Left renal pelvis (tissue), 4 donors: Measurements from ENCODE around the gene KISS1R. TPM values are rescaled to one million over a fixed set of nuclear protein-coding genes. Genes with fewer than 3 reads are reported as not detected.

Experiments
- DNase-seq, 4 donors: peaks; one replicate each; pipeline ENCODE4 v3.0.0-alpha.2; 2013; ENCODE audit warnings: low read depth in 4 of 4, low spot score in 3 of 4
- polyA plus RNA-seq, 4 donors: library from polyadenylated mRNA; unstranded; fragments of 120-200 nt; gene quantifications; one replicate each; pipeline ENCODE4 v1.2.1, GENCODE V29; 2013; ENCODE audit not compliant: insufficient read length in 4 of 4

Gene KISS1R
- polyA plus RNA-seq, 4 donors, result 0.20 to 0.98 (median 0.40) TPM

DNA sequence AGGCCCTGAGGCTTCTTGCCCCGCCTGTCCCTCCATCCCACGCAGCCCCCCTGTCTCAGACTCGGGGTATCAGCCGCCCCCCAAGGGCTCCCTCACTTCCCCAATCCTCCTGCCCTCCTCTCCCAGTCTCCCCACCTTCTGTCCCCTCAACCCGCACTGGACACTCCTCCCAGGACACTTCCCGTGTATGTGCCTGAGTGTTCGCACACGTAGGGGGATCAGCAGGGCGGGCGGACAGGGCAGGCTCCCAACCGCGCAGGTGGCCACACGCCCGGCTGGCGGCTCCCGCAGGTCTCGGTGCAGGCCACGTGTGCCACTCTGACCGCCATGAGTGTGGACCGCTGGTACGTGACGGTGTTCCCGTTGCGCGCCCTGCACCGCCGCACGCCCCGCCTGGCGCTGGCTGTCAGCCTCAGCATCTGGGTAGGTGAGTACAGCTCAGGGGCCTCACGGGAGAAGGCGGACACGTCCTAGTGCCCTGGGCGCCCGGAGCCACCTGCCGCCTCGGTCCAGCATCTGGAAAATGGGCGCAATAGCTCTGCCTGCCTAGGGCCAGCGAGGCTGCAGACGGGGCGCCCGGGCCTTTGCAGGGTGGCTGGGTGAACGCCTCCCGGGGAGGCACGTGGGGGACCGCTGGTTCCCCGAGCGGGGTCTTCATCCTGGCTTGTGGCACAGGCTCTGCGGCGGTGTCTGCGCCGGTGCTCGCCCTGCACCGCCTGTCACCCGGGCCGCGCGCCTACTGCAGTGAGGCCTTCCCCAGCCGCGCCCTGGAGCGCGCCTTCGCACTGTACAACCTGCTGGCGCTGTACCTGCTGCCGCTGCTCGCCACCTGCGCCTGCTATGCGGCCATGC is 2.3 kb downstream of the KISS1R start:
- no peak for DNase-seq

- DNase-seq, result no peak
These were observed 3.1 kb downstream of the KISS1R start for GRCh38 chr19:920051-920864.

- DNase-seq, result no peak
These were observed 7.5 kb downstream of the KISS1R start for GRCh38 chr19:924553-925086.

DNA sequence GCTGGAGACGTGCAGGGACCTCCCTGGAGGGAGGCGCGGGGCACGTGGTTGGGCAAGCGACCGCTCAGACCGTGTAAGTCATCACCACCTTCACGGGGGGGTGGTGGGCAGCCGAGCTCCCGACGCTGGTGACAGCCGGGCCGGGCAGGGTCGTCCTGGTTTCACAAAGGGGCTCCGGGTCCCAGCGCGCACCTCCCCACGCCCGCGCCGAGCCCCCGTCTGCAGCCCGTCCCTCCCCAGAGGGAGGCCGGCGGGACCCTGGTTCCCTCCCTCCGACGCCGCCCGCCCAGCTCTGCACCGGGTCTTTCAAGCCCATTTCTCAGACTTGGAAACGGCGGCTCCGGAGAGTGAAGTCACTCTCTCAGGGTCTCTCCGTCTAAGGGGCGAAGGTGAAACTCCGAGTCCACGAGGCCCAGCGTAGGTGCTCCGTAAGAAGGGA is 8.0 kb downstream of the KISS1R start:
- DNase-seq, result no peak

DNA sequence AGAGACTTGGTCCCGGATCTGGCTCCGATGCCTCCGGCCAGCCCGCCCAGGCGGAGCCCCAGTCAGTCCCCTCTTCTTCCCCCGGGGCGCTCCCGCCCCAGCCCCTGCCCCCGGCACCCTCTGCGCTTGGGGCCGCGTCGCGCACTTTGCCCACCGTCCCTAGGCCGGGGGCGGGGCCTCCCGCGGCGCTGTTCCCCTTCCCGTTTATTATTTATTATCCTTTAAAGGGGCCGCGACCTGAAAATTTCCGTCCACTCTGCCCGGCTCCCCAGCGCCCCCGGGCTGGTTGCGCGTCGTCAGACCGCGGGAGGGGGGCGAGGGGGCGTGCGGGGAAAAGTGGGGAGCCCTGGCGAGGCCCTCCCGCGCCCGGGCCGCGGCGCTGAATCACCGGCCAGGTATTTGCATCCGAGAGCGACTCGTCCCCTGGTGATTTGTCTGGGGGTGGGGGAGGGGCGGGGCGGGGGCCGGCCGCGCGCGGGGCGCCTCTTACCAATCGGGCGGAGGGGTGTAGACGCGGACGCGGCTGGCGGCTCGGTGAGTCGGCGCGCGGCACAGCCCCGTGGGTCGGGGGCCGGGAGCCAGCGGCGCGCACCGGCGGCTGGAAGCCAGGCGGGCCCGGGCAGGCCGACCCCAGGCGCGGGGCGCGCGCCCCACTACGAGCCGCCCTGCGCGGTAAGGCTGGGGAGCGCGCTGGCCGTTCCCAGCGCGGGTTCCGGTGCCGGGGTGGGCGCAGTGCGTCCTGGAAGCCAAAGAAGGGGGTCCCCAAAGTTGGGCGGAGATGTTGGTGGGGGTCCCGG is 8.6 kb downstream of the KISS1R start, which contains the start of gene ARID3A:
Gene ARID3A (plus strand): TSS at position 510 of the 797 bp plus-strand sequence. CDS start 3,494 bp downstream, outside the sequence.
- DNase-seq, result peak in 1 of 4 donors; percentile 81

GRCh38 chr19:926323-926588 is 9.1 kb downstream of the KISS1R start:
- DNase-seq, result no peak

DNA sequence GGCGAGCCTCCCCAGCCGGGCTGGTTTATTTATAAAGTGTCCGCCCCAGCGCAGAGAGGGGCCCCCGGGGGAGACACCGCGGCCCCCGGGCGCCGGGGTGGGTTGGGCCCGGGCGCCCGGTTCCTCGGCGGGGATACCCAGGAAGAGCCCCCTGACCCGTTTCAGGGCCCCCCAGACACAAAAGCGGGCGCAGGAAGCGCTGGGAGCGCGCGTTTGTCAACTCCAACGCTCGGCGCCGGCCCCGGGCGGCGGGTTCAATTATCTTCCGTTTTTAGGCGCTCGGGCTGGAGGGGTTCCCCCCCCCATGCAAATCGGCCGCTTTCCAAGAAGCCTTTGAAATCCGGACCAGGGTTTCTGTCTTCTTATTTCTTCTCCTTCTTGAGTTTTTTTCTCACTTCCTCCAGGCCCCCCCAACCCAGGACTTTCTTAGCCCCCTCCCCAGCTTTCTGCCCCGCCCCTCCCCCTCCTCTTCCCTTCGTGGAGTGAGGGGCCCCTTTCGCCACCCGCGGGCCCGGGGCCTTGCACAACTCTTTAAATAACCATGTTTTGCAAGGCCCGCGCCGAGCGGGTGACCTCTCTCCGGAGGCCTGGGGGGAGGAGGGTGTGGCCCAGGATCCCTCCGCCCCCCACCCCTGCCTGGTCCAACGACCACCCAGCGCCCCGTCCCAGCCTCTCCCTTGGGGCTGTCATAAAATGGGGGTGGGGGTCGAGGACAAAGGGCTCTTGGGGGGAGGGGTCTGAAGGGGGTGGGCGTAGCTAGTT is 9.6 kb downstream of the KISS1R start:
- DNase-seq, result no peak

DNA sequence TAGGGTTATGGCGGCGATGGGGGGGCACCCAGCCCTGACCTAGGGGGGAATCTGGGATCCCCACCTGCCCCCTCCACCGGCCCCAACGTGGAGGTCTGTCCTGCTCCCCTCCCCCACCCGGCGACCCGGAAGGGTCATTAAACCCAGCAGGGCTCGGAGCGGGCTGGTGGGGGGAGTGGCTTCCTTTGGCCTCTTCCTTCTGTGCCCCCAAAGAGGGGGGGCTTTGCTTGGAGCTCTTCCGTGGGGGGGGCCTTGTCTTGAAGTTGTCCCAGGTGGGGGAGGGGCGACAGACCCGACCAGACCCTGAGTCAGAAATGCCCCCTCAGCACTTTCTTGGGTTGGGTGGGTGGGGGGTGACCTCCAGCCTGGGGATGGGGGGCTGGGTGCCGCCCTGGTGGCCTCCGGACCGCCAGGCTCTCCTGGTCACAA is 10.2 kb downstream of the KISS1R start:
- DNase-seq, result no peak

DNA sequence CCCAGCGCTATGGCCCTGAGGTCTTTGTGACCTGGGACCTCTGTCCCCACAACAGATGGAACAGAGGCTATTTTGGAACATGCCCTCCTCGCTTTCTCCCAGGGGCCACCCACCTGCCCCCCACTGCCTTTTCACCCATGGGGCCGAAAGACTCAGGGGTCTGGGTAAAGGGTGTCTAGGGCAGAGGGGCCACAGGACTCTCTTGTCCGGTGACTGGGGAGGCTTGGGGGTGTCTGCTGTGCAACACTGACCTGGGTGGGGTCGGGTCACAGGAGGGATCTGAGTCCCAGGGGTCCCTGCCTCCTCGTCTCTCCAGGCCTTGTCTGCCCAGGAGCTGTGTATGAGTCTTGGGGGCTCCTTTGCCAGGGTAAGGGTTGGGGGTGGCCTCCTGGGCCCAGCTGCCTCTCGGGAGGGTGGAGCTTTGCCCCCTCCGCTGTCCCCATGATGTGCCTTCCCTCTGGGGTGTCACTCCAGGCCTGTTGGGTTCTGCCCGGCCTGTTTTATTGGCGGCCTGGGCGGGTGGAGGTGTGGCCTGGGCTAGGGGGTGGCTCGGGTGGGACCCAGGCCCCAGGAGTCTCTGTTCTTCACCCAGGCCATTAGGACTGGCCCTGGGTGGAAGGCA is 10.8 kb downstream of the KISS1R start:
- no peak for DNase-seq

GRCh38 chr19:928471-929202 is 11.5 kb downstream of the KISS1R start:
- DNase-seq, result no peak

- DNase-seq, result no peak
These were observed 12.2 kb downstream of the KISS1R start for GRCh38 chr19:929203-929890.

DNA sequence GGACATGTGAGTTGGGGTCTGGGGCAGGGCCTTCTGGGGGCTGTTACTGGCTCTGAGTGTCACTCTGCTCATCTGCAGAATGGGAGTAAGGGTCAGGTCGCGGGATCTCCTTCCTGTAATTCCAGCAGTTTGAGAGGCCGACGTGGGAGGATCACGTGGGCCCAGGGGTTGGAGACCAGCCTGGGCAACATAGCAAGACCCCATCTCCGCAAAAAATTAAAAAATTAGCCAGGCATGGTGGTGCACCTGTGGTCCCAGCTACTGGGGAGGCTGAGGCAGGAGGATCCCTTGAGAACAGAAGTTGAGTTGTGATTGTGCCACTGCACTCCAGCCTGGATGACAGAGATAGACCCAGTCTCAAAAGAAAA is 12.7 kb downstream of the KISS1R start:
- no peak for DNase-seq

- DNase-seq, result no peak
These were observed 14.9 kb downstream of the KISS1R start for GRCh38 chr19:931860-932647.

DNA sequence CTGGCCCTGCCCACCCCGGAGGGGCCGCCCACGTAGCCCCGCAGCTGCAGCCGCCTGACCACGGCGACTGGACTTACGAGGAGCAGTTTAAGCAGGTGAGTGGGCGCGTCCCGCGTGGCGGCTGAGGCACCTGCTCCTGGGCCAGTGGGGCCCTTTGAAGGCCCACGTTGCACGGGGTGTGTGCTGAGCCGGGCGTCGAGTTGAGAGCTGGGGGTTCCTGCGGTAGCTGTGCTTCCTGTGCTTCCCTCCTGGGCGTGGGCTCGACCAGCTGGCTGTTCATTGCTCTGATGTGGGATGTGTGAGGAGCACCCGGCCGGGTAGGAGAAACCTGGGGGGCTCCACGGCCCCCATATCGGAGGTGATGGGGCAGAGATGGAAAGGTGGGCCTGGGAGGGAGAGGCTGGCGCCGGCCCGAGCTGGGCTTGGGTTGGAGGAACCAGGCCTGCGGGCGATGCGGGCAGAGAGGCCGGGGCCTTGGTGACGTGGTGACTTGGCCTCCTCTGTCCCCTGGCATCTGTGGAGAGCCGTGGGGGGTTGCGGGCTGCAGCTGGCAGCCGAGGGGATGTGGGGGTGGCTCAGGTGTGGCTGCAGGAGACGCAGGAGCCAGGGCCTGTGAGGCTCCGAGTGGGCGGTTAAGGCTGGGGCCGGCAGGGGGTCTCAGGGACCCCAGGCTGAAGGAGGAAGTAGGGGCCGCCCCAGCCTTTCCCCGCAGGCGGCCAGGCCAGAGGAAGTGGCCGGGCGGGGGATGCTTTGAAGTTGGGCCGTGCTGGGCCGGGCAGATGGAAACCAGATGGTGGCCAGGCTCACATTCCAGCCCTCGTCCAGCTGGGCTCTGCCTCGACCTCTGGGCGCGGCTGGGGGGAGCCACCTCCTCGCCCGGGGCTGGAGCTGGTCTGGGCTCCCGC is 15.8 kb downstream of the KISS1R start:
- DNase-seq, result no peak

- DNase-seq, result no peak
These were observed 16.4 kb downstream of the KISS1R start for GRCh38 chr19:933553-933882.

DNA sequence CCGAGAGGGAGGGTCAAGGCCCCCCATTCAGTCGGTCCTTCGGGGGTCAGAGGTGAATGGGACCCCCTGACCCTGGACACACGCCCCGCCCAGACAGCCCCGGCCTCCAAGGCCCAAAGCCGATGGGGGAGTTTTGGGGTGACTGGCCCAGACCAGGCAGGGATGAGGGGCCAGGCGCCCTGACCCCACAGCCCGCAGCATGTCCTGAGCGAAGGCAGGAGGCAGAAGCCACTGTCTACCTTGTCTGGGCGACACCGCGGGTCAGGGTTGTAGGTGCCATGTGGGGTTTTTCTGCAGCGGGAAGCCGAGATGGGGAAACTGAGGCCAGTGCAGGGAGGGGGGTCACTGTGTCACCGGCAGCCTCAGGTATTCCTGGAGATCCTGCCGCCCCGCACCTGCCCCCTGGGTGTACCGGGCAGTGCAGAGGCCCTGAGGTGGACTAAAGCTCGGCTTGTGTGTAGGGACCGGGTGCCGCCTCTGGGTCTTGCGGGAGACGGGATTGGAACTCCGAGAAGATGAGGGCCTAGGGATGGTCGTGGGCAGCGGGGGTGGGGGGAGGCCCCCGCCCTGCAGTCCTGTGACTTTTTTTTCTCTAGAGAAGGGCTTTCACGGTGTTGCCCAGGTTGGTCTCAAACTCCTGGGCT is 17.2 kb downstream of the KISS1R start:
- no peak for DNase-seq
